H1 (cell line): ENCODE data around the gene MSI2. TPM values are rescaled to one million over a fixed set of nuclear protein-coding genes. Genes with fewer than 3 reads are reported as not detected.

Source experiments
- KDM5A ChIP-seq: fragments of 200-600 bp; IDR thresholded peaks from 2 replicates; pipeline ENCODE4 v1.7.1; 2012; ENCODE audit warnings: mild to moderate bottlenecking, low read length, inconsistent platforms, mixed read lengths
- RFX5 ChIP-seq: IDR thresholded peaks from 2 replicates; pipeline ENCODE4 v1.6.1; 2011; ENCODE audit warnings: low read depth, low read length, improper control_type of control experiment, borderline replicate concordance
- ZNF274 ChIP-seq: IDR thresholded peaks from 2 replicates; pipeline ENCODE4 v1.7.0; 2012; ENCODE audit warnings: low read length, borderline replicate concordance; ENCODE audit errors: extremely low read depth
- polyA plus RNA-seq, 7 experiments: library from polyadenylated mRNA; depleted of rRNA in 3 of 7; stranded (reverse) in 5 of 7; unstranded in 2 of 7; fragments of >200 nt in 5 of 7; fragments of 200-250 nt in 2 of 7; gene quantifications; 1 replicate in 5 of 7; 2 replicates in 1 of 7; 4 replicates in 1 of 7; pipeline versions ENCODE4 v1.2.1 to v1.2.3, GENCODE V29; 2011 to 2013; ENCODE audit warnings: missing spikeins in 2 of 7, mixed read lengths in 2 of 7
- total RNA-seq: library from RNA; stranded (reverse); fragmentation: NEBNext Ultra II Directional; extraction: Animal tissue kit (Norgen Biotek cat#: 25700); gene quantifications from 2 replicates; pipeline ENCODE4 v1.2.1, GENCODE V29; 2021

MSI2 gene
- total and polyA plus RNA-seq, 2 of the 8 experiments (the other 6 are each of a cell fraction or from before 2014, with no cell fraction given): 36.7 to 80.6 TPM

- no peak for TF ChIP-seq RFX5
- TF ChIP-seq KDM5A: no peak
- TF ChIP-seq ZNF274: no peak
Observed at GRCh38 chr17:57585341-57586195, 329.2 kb downstream of the MSI2 start (continued).
